IPS-18a (cell line): Measurements from ENCODE around the gene LAPTM4A.

Experiments
- H3K27ac ChIP-seq: one replicate; pipeline ENCODE4 v1.5.1; 2013; ENCODE audit warnings: low read length
- H3K27me3 ChIP-seq: one replicate; pipeline ENCODE4 v1.6.1; 2013; ENCODE audit warnings: mild to moderate bottlenecking, low read length; ENCODE audit not compliant: control insufficient read depth, insufficient read depth
- H3K36me3 ChIP-seq: one replicate; pipeline ENCODE4 v1.6.1; 2013; ENCODE audit warnings: low read depth, low read length; ENCODE audit not compliant: control insufficient read depth
- H3K4me1 ChIP-seq: one replicate; pipeline ENCODE4 v1.6.1; 2013; ENCODE audit warnings: low read depth, low read length; ENCODE audit not compliant: control insufficient read depth
- H3K4me3 ChIP-seq: one replicate; pipeline ENCODE4 v1.5.1; 2013; ENCODE audit warnings: low read length
- H3K9ac ChIP-seq: one replicate; pipeline ENCODE4 v1.6.1; 2013; ENCODE audit warnings: mild to moderate bottlenecking, low read length, moderate library complexity
- H3K9me3 ChIP-seq: one replicate; pipeline ENCODE4 v1.6.1; 2013; ENCODE audit warnings: low read depth, low read length; ENCODE audit not compliant: control insufficient read depth

The LAPTM4A gene

GRCh38 chr2:20051532-20052228, at the start of gene LAPTM4A:
Gene LAPTM4A, minus strand, starts transcription at chr2:20051628. Its CDS starts 108 bp downstream, at chr2:20051520.
- no peaks in the 10 kb centered on the region for H3K36me3 ChIP-seq
- H3K27ac ChIP-seq = peak within 1 kb of the TSS; percentile 91
- H3K4me3 ChIP-seq = peak within 1 kb of the TSS; percentile 92
- peaks cover 21% of the 10 kb centered on the region for H3K4me1 ChIP-seq
- peak within 1 kb of the TSS; percentile 77 for H3K9ac ChIP-seq
- no peaks in the 10 kb centered on the region for H3K9me3 ChIP-seq
- H3K27me3 ChIP-seq = no peaks in the 10 kb centered on the region

GRCh38 chr2:20100711-20101110, 49.3 kb upstream of the LAPTM4A start:
- no peaks in the 10 kb centered on the region for H3K9me3 ChIP-seq
- H3K4me3 ChIP-seq = no peak overlapping the region
- no peaks in the 10 kb centered on the region for H3K27me3 ChIP-seq
- no peaks in the 10 kb centered on the region for H3K4me1 ChIP-seq
- no peak overlapping the region for H3K9ac ChIP-seq
- no peak overlapping the region for H3K27ac ChIP-seq
- H3K36me3 ChIP-seq = no peaks in the 10 kb centered on the region

GRCh38 chr2:20099780-20100179, 48.4 kb upstream of the LAPTM4A start:
- Histone ChIP-seq H3K4me3 (no peak overlapping the region), H3K9ac (no peak overlapping the region), H3K27me3 (no peaks in the 10 kb centered on the region), H3K4me1 (no peaks in the 10 kb centered on the region), H3K9me3 (no peaks in the 10 kb centered on the region), H3K27ac (no peak overlapping the region), H3K36me3 (no peaks in the 10 kb centered on the region)

- Histone ChIP-seq H3K4me1 (no peaks in the 10 kb centered on the region), H3K27ac (no peak overlapping the region), H3K27me3 (no peaks in the 10 kb centered on the region), H3K9me3 (no peaks in the 10 kb centered on the region), H3K36me3 (no peaks in the 10 kb centered on the region), H3K9ac (no peak overlapping the region), H3K4me3 (no peak overlapping the region)
Measured at GRCh38 chr2:20097889-20098714, 46.7 kb upstream of the LAPTM4A start.

GRCh38 chr2:20095469-20095868, 44.0 kb upstream of the LAPTM4A start:
- Histone ChIP-seq H3K4me1 (no peaks in the 10 kb centered on the region), H3K36me3 (no peaks in the 10 kb centered on the region), H3K27ac (no peak overlapping the region), H3K4me3 (no peak overlapping the region), H3K9ac (no peak overlapping the region), H3K27me3 (no peaks in the 10 kb centered on the region), H3K9me3 (no peaks in the 10 kb centered on the region)

- Histone ChIP-seq H3K9me3 (no peaks in the 10 kb centered on the region), H3K4me3 (no peak overlapping the region), H3K36me3 (no peaks in the 10 kb centered on the region), H3K27me3 (no peaks in the 10 kb centered on the region), H3K27ac (no peak overlapping the region), H3K4me1 (no peaks in the 10 kb centered on the region), H3K9ac (no peak overlapping the region)
Measured at GRCh38 chr2:20094955-20095354, 43.5 kb upstream of the LAPTM4A start.

GRCh38 chr2:20094142-20094755, 42.8 kb upstream of the LAPTM4A start:
- no peaks in the 10 kb centered on the region for H3K27me3 ChIP-seq
- no peaks in the 10 kb centered on the region for H3K4me1 ChIP-seq
- no peak overlapping the region for H3K27ac ChIP-seq
- H3K36me3 ChIP-seq = no peaks in the 10 kb centered on the region
- H3K4me3 ChIP-seq = no peak overlapping the region
- H3K9me3 ChIP-seq = no peaks in the 10 kb centered on the region
- no peak overlapping the region for H3K9ac ChIP-seq

GRCh38 chr2:20093263-20094141, 42.1 kb upstream of the LAPTM4A start:
- H3K4me1 ChIP-seq = no peaks in the 10 kb centered on the region
- H3K36me3 ChIP-seq = no peaks in the 10 kb centered on the region
- H3K27me3 ChIP-seq = no peaks in the 10 kb centered on the region
- no peaks in the 10 kb centered on the region for H3K9me3 ChIP-seq
- H3K4me3 ChIP-seq = no peak overlapping the region
- no peak overlapping the region for H3K27ac ChIP-seq
- H3K9ac ChIP-seq = no peak overlapping the region

- H3K4me3 ChIP-seq = no peak overlapping the region
- no peak overlapping the region for H3K27ac ChIP-seq
- H3K36me3 ChIP-seq = no peaks in the 10 kb centered on the region
- H3K27me3 ChIP-seq = no peaks in the 10 kb centered on the region
- no peaks in the 10 kb centered on the region for H3K9me3 ChIP-seq
- no peaks in the 10 kb centered on the region for H3K4me1 ChIP-seq
- no peak overlapping the region for H3K9ac ChIP-seq
Measured at GRCh38 chr2:20092901-20093235, 41.4 kb upstream of the LAPTM4A start.

- Histone ChIP-seq H3K9ac (no peak overlapping the region), H3K27me3 (no peaks in the 10 kb centered on the region), H3K4me1 (no peaks in the 10 kb centered on the region), H3K36me3 (no peaks in the 10 kb centered on the region), H3K27ac (no peak overlapping the region), H3K9me3 (no peaks in the 10 kb centered on the region), H3K4me3 (no peak overlapping the region)
Measured at GRCh38 chr2:20092226-20092900, 40.9 kb upstream of the LAPTM4A start.
